SU-DHL-6 (cell line): ENCODE measurements around the gene HACE1.

Source experiments
- EZH2phosphoT487 ChIP-seq: fragments of 200-600 bp; sonication (generic), shearing (Covaris generic); conservative IDR thresholded peaks from 2 replicates; pipeline ENCODE4 v1.6.1; 2018; ENCODE audit warnings: mild to moderate bottlenecking, antibody characterized with exemption, low read length, moderate library complexity, mixed read lengths
- TF ChIP-seq, protein P1 (sequence below): fragments of 200-600 bp; sonication (generic); IDR thresholded peaks from one replicate; pipeline ENCODE4 v1.5.1; 2017; ENCODE audit warnings: antibody characterized with exemption, mild to moderate bottlenecking, low read length, moderate library complexity; ENCODE audit not compliant: insufficient read depth, poor library complexity, severe bottlenecking

DNA sequence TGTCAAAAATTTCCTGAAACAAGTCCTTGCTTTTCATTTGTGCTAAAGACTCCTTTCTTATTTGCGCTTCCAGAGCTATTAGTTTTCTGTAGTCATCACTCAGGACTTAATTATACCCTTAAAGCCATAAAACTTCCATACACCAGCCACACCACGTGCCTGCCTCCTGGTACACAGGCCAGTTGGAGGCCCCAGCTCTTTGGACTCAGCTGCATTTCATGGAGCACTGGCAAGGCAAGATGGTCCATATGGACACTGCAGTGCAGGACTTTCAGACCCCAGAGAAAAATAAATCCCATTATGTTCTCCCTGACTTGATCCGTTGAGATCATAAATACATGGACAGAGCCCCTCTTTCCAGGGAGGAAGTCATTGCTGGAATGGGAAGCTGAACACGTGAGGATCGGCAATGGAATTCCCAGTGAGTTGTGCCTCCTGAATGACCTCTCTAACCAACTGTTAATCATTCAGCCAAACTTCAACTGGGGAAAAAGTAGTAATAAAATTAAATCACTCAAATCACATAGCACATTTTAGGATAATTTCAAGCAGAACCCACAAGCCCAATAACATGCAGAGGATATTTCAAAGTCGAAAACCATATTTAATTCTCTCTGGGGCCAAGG lies 173.1 kb downstream of the HACE1 start:
- no peak for TF ChIP-seq EZH2phosphoT487
- TF ChIP-seq, protein P1, sequence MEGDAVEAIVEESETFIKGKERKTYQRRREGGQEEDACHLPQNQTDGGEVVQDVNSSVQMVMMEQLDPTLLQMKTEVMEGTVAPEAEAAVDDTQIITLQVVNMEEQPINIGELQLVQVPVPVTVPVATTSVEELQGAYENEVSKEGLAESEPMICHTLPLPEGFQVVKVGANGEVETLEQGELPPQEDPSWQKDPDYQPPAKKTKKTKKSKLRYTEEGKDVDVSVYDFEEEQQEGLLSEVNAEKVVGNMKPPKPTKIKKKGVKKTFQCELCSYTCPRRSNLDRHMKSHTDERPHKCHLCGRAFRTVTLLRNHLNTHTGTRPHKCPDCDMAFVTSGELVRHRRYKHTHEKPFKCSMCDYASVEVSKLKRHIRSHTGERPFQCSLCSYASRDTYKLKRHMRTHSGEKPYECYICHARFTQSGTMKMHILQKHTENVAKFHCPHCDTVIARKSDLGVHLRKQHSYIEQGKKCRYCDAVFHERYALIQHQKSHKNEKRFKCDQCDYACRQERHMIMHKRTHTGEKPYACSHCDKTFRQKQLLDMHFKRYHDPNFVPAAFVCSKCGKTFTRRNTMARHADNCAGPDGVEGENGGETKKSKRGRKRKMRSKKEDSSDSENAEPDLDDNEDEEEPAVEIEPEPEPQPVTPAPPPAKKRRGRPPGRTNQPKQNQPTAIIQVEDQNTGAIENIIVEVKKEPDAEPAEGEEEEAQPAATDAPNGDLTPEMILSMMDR = no peak
